Measurements from ENCODE around the gene ACTN4. TPM values are rescaled to one million over a fixed set of nuclear protein-coding genes. Genes with fewer than 3 reads are reported as not detected.

The ACTN4 gene
- total RNA-seq, 1 experiment from 2014 or later, result 506 TPM

- no peak overlapping the region for H3K4me3 Mint-ChIP-seq
- TF ChIP-seq ZNF396 (CRISPR knock-in tag; IDR thresholded peaks at IDR 0.05; ENCODE audit: borderline replicate concordance), result no peak
- TF ChIP-seq MAX (CRISPR knock-in tag; IDR thresholded peaks at IDR 0.05), result no peak
- TF ChIP-seq IRF2 (CRISPR knock-in tag; IDR thresholded peaks at IDR 0.05; ENCODE audit: borderline replicate concordance, low read depth), result no peak
- TF ChIP-seq MLX (CRISPR knock-in tag; IDR thresholded peaks at IDR 0.05), result no peak
- no peak for TF ChIP-seq TEAD4 (CRISPR knock-in tag; IDR thresholded peaks at IDR 0.05)
- TF ChIP-seq NR2C2 (CRISPR knock-in tag; IDR thresholded peaks at IDR 0.05), result no peak
- no peak for TF ChIP-seq PREB (CRISPR knock-in tag; IDR thresholded peaks at IDR 0.05; ENCODE audit: borderline replicate concordance)
- no peak for TF ChIP-seq ESRRA (CRISPR knock-in tag; IDR thresholded peaks at IDR 0.05; ENCODE audit: borderline replicate concordance)
- no peak for TF ChIP-seq FOXP4 (CRISPR knock-in tag; IDR thresholded peaks at IDR 0.05)
- TF ChIP-seq PRDM15 (CRISPR knock-in tag; IDR thresholded peaks at IDR 0.05), result no peak
- no peak for TF ChIP-seq ZNF317 (CRISPR knock-in tag; IDR thresholded peaks at IDR 0.05; ENCODE audit: borderline replicate concordance, low read depth)
- no peak for TF ChIP-seq RORB (CRISPR knock-in tag; IDR thresholded peaks at IDR 0.05)
- no peak for TF ChIP-seq FOXP1 (CRISPR knock-in tag; IDR thresholded peaks at IDR 0.05; ENCODE audit: borderline replicate concordance)
- DNase-seq (ENCODE audit: low spot score), result no peak
- peaks cover 21% of the 10 kb centered on the region for H3K36me3 Mint-ChIP-seq
- no peak for ATAC-seq
- H3K27me3 Mint-ChIP-seq (ENCODE audit: low read depth), result no peaks in the 10 kb centered on the region
- ChIA-PET CTCF (interaction anchor here (1.0 to 1.3 kb wide), 3 partner anchors 21 to 289 kb away, joined by 3 to 6 read pairs (median 4); partner anchors contain the start of gene FAM98C), POLR2A (interaction anchor here (1.1 to 1.2 kb wide), 2 partner anchors 25 to 45 kb away, joined by 4 to 6 read pairs; partner anchors contain the start of gene ACTN4)
- H3K4me1 Mint-ChIP-seq, result peaks cover 80% of the 10 kb centered on the region
- peak overlapping the region; percentile 93 for H3K27ac Mint-ChIP-seq
- no peaks in the 10 kb centered on the region; the same call in 1 of the 2 replicates for H3K9me3 Mint-ChIP-seq
Measured at GRCh38 chr19:38691938-38692457, 44.5 kb downstream of the ACTN4 start.

- ATAC-seq, result peak; percentile 36
- Mint-ChIP-seq H3K4me1 (peaks cover 78% of the 10 kb centered on the region), H3K36me3 (peaks cover 18% of the 10 kb centered on the region), H3K27me3 (ENCODE audit: low read depth) (no peaks in the 10 kb centered on the region), H3K4me3 (no peak overlapping the region), H3K27ac (peak overlapping the region; percentile 93), H3K9me3 (no peaks in the 10 kb centered on the region)
- CTCF ChIA-PET, result interaction anchor here (1.0 to 1.5 kb wide), 6 partner anchors 22 to 215 kb away, joined by 3 to 7 read pairs (median 4); no protein-coding TSS in a partner anchor
- POLR2A ChIA-PET, result interaction anchor here (1.1 to 1.4 kb wide), 2 partner anchors 9 to 45 kb away, joined by 3 to 4 read pairs; partner anchors contain the start of gene ACTN4
- no peak for DNase-seq (ENCODE audit: low spot score)
- TF ChIP-seq IRF1 (CRISPR knock-in tag; IDR thresholded peaks at IDR 0.05), result no peak
- no peak for TF ChIP-seq TEAD1 (CRISPR knock-in tag; IDR thresholded peaks at IDR 0.05)
- TF ChIP-seq E2F5 (CRISPR knock-in tag; IDR thresholded peaks at IDR 0.05), result no peak
- no peak for TF ChIP-seq PREB (CRISPR knock-in tag; IDR thresholded peaks at IDR 0.05; ENCODE audit: borderline replicate concordance)
- no peak for TF ChIP-seq ZNF671 (CRISPR knock-in tag; IDR thresholded peaks at IDR 0.05)
- no peak for TF ChIP-seq NR1H2 (CRISPR knock-in tag; IDR thresholded peaks at IDR 0.05)
- no peak for TF ChIP-seq TCF7 (CRISPR knock-in tag; IDR thresholded peaks at IDR 0.05; ENCODE audit: low read depth)
- no peak for TF ChIP-seq E2F1 (CRISPR knock-in tag; IDR thresholded peaks at IDR 0.05)
Measured at GRCh38 chr19:38692458-38693379, 45.3 kb downstream of the ACTN4 start.
